ENCODE results near the gene RTP5.

Gene RTP5

DNA sequence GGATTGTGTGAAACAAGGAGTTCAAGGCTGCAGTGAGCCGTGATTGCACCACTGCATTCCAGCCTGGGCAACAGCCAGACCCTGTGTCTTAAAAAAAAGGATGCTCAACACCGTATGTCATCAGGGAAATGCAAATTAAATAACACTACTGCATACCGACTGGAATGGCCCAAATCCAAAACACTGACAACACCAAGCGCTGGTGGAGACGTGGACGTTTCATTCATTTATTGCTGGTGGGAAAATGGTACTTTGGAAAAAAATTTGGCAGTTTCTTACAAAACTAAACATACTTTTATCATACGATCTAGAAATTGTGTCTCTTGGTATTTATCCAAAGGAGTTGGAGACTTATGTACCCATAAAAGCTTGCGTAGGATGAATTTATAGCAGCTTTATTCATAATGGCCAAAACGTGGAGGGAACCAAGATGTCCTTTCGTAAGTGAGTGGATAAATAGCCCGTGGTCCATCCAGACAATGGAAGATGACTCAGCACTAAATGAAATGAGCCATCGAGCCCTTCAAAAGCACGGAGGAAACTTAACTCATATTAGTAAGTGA is 36.3 kb upstream of the RTP5 start:
- TF ChIP-seq, protein P1, sequence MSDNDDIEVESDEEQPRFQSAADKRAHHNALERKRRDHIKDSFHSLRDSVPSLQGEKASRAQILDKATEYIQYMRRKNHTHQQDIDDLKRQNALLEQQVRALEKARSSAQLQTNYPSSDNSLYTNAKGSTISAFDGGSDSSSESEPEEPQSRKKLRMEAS (IDR thresholded peaks at IDR 0.05): no peak
- no peak for TF ChIP-seq TAF1 (IDR thresholded peaks at IDR 0.05; ENCODE audit: low read depth)
- TF ChIP-seq TCF12 (IDR thresholded peaks at IDR 0.05; ENCODE audit: low read depth): no peak
- TF ChIP-seq, protein P2, sequence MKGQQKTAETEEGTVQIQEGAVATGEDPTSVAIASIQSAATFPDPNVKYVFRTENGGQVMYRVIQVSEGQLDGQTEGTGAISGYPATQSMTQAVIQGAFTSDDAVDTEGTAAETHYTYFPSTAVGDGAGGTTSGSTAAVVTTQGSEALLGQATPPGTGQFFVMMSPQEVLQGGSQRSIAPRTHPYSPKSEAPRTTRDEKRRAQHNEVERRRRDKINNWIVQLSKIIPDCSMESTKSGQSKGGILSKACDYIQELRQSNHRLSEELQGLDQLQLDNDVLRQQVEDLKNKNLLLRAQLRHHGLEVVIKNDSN (IDR thresholded peaks at IDR 0.05): no peak
- TF ChIP-seq FOXM1 (IDR thresholded peaks at IDR 0.05; ENCODE audit: borderline replicate concordance, low read depth): no peak
- TF ChIP-seq YY1 (IDR thresholded peaks at IDR 0.05; ENCODE audit: low read depth): no peak
- TF ChIP-seq, protein P3, sequence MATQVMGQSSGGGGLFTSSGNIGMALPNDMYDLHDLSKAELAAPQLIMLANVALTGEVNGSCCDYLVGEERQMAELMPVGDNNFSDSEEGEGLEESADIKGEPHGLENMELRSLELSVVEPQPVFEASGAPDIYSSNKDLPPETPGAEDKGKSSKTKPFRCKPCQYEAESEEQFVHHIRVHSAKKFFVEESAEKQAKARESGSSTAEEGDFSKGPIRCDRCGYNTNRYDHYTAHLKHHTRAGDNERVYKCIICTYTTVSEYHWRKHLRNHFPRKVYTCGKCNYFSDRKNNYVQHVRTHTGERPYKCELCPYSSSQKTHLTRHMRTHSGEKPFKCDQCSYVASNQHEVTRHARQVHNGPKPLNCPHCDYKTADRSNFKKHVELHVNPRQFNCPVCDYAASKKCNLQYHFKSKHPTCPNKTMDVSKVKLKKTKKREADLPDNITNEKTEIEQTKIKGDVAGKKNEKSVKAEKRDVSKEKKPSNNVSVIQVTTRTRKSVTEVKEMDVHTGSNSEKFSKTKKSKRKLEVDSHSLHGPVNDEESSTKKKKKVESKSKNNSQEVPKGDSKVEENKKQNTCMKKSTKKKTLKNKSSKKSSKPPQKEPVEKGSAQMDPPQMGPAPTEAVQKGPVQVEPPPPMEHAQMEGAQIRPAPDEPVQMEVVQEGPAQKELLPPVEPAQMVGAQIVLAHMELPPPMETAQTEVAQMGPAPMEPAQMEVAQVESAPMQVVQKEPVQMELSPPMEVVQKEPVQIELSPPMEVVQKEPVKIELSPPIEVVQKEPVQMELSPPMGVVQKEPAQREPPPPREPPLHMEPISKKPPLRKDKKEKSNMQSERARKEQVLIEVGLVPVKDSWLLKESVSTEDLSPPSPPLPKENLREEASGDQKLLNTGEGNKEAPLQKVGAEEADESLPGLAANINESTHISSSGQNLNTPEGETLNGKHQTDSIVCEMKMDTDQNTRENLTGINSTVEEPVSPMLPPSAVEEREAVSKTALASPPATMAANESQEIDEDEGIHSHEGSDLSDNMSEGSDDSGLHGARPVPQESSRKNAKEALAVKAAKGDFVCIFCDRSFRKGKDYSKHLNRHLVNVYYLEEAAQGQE (IDR thresholded peaks at IDR 0.05; ENCODE audit: low read depth): no peak

DNA sequence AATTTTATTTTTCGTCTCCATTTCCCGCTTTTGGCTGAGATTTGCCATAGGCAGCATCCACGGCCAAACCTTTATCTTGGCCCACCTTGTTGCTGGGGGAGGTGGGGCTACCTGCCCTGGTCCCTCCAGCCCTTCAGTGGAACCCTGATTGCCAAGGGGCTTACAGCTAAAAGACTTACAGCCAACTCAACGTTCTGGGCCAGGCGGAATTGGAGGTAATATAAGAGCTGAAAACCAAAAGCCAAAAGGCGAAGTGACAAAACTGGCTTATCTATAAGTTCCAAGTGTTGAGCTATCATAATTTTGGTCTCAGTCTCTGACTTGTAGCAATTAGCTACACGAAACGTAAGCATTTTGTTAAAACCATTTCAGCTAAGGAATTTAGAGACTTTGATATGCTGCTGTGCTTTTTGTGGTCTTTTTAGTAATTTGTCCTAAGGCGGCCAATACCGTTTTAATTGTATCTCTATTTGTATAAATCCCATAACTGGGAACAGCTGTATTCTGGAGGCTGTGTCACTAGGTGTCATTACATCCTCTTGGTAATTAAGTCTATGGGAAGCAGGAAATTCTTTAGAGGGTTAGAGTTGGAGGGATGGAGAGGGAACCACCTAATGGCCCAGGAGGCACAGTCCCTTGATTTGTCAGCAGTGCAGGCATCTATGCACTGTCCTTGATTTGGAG is 34.9 kb upstream of the RTP5 start:
- TF ChIP-seq CREB1 (IDR thresholded peaks at IDR 0.05; ENCODE audit: low read depth) (no peak), ZBTB7A (IDR thresholded peaks at IDR 0.05; ENCODE audit: low read depth) (no peak), FOXM1 (IDR thresholded peaks at IDR 0.05; ENCODE audit: borderline replicate concordance, low read depth) (no peak), TEAD4 (IDR thresholded peaks at IDR 0.05) (no peak), YY1 (IDR thresholded peaks at IDR 0.05; ENCODE audit: low read depth) (no peak), EP300 (IDR thresholded peaks at IDR 0.05; ENCODE audit: borderline replicate concordance) (no peak), TAF1 (IDR thresholded peaks at IDR 0.05; ENCODE audit: low read depth) (no peak), RAD21 (IDR thresholded peaks at IDR 0.05; ENCODE audit: low read depth) (no peak), CEBPB (IDR thresholded peaks at IDR 0.05) (no peak), NFIC (IDR thresholded peaks at IDR 0.05) (no peak), EGR1 (IDR thresholded peaks at IDR 0.05) (no peak), TCF12 (IDR thresholded peaks at IDR 0.05; ENCODE audit: low read depth) (no peak)
- TF ChIP-seq, protein P1 (IDR thresholded peaks at IDR 0.05): no peak
- TF ChIP-seq, protein P3 (IDR thresholded peaks at IDR 0.05; ENCODE audit: low read depth): no peak
- TF ChIP-seq, protein P2 (IDR thresholded peaks at IDR 0.05): no peak

DNA sequence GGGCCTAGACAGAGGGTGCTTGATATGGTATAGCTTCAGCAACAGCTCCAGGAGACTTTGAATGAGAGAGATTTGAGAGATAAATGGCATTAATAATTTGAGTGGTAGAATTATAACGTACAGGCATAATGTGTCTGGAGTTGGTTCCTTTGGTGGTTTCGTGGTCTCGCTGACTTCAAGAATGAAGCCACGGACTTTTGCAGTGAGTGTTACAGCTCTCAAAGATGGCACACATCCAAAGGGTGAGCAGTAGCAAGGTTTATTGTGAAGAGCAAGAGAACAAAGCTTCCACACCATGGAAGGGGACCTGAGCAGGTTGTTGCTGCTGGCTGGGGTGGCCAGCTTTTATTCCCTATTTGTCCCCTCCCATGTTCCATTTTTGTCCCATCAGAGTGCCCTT is 33.9 kb upstream of the RTP5 start:
- TF ChIP-seq ZBTB7A (IDR thresholded peaks at IDR 0.05; ENCODE audit: low read depth) (no peak), CREB1 (IDR thresholded peaks at IDR 0.05; ENCODE audit: low read depth) (no peak), YY1 (IDR thresholded peaks at IDR 0.05; ENCODE audit: low read depth) (no peak), EGR1 (IDR thresholded peaks at IDR 0.05) (no peak), FOXM1 (IDR thresholded peaks at IDR 0.05; ENCODE audit: borderline replicate concordance, low read depth) (no peak), TCF12 (IDR thresholded peaks at IDR 0.05; ENCODE audit: low read depth) (no peak), TEAD4 (IDR thresholded peaks at IDR 0.05) (no peak), NFIC (IDR thresholded peaks at IDR 0.05) (no peak), EP300 (IDR thresholded peaks at IDR 0.05; ENCODE audit: borderline replicate concordance) (no peak)
- TF ChIP-seq, protein P2 (IDR thresholded peaks at IDR 0.05): no peak
- TF ChIP-seq, protein P3 (IDR thresholded peaks at IDR 0.05; ENCODE audit: low read depth): no peak
- TF ChIP-seq, protein P1 (IDR thresholded peaks at IDR 0.05): no peak

All from Ishikawa (cell line).